HG02870 (cell line): ENCODE data around the gene DTWD2.
"Not testable (repeated sequence)": the region's sequence is repeated elsewhere in the genome, so short reads cannot be mapped to it uniquely, and the experiment has no call there.

Experiments used
- ATAC-seq: cut with Tn5 transposase; IDR thresholded peaks from one replicate; pipeline ENCODE4 v1.9.1; 2021; ENCODE audit warnings: mild to moderate bottlenecking, moderate library complexity; ENCODE audit not compliant: unreplicated experiment

DTWD2 gene

DNA sequence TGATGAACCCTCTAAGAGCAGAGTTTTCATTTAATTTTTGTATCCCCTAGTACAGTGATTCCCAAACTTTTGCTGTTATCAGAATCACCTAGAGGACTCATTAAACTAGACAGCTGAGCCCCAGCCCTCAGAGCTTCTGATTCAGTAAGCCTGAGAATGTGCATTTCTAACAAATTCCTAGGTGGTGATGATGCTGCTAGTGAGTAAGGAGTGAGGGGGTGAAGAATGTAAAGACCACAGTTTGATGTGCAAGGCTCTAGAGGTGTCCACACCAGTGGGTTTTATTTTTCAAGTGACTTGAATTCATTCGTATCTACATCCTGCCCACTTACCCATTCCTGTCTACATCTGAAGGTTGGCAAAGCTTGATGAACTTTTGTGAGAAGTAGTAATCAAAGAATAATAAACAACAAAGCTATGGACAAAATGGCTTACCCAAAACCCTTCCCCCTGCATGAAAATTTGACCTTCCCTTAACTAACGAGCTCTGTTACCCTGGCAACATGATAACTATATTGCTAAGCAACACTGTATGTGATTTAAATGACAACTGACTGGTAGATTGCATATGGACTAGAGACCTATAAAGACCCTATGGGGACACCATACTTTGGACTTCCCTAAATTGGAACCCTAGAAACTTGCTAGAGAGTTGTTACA is 35.2 kb downstream of the DTWD2 start:
- no peak for ATAC-seq

DNA sequence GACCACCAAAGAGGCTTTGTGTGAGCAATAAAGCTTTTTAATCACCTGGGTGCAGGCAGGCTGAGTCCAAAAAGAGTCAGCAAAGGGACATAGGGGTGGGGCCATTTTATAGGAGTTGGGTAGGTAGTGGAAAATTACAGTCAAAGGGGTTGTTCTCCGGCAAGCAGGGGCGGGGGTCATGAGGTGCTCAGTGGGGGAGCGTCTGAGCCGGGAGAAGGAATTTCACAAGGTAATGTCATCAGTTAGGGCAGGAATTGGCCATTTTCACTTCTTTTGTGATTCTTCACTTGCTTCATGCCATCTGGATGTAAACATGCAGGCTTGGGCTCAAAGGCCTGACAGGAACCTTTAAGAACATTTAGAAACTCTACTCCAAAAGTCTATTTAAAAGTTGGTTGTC is 36.0 kb downstream of the DTWD2 start:
- ATAC-seq: not testable (repeated sequence)

DNA sequence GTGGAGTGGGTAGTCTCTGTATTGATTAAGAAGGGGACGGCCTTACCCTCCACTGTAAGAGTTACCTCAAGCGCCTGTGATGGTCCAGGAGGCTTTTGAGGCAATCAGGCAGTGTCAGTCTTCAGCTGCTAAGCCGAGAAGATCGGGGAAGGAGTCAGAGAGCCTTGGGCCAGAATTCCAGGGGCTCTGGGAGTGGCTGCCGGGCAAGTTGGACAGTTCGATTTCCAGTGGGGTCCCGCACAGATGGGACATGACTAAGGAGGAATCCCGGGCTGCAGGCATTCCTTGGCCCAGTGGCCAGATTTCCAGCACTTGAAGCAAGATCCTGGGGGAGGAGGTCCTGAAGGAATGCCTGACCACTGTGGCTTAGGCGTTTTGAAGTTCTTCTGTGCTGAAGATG is 38.0 kb downstream of the DTWD2 start:
- not testable (repeated sequence) for ATAC-seq

DNA sequence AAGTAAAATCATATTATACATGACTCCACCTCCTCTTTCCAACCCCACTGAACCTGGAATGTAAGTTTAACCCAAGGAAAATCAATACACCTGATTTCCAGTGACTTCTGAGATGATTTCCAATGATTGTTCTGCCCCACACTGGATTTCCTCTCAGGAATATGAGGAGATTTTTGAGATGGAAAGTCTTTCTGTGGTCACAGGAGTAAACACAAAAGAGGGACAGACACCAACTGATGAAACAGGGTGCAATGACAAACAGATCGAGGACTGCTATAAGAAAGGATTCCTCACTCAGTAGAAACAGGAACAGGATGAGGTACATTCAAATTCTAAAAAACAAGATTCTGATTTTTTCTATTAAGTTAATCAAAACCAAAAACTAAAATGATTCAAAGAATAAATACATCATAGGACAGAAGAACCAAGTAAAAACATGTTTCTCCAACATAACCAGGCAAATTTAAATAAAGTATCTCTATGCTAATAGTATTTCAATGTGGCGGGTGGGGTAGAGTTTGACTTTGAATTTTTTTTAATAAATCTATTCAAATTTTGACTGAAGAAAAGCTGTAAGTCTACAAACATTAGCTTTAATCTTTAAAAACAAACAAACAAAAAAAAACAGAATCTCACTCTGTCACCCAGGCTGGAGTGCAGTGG is 42.1 kb downstream of the DTWD2 start:
- no peak for ATAC-seq

- ATAC-seq: peak; percentile 81
Measured at GRCh38 chr5:118937393-118938061, 50.8 kb downstream of the DTWD2 start.

GRCh38 chr5:118933703-118934102 is 54.6 kb downstream of the DTWD2 start:
- no peak for ATAC-seq

DNA sequence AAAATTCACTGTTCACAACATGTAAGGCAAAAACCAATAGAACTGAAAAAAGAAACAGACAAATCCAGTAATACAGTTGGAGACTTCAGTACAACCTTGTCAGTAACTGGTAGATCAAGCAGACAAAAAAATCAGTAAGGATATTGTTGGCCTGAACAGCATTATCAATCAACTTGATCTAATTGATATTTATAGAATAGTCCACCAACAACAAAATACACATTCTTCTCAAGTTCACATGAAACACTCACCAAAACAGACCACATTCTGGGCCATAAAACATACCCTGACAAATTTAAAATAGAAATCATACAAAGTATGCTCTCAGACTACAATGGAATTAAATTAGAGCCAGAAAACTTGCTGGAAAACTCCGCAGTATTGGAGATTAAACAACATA is 56.8 kb downstream of the DTWD2 start:
- no peak for ATAC-seq

DNA sequence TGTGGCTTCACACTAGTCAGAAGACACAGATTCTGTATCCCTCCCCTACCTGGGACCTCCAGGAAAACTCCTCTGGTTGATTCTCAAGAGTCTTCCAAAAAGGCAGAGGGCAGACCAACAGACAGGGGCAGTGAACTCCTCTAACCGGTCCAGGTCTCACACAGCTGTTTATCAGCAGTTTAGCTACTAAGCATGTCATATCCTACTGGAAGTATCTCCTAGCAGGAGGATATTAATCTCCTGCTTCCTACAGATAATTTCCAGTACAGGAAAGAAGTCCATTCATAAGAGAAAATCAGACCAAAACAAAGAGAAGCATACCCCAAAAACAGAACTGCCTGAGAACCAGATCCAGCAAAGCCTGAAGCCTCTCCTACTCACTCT is 64.3 kb downstream of the DTWD2 start:
- no peak for ATAC-seq

- ATAC-seq: no peak
Measured at GRCh38 chr5:118923295-118924005, 64.9 kb downstream of the DTWD2 start.

GRCh38 chr5:118921866-118922265 is 66.5 kb downstream of the DTWD2 start:
- ATAC-seq: no peak

- no peak for ATAC-seq
Measured at GRCh38 chr5:118919016-118919415, 69.3 kb downstream of the DTWD2 start.

GRCh38 chr5:118918232-118918631 is 70.1 kb downstream of the DTWD2 start:
- ATAC-seq: no peak

GRCh38 chr5:118907536-118907935 is 80.8 kb downstream of the DTWD2 start:
- not testable (repeated sequence) for ATAC-seq

- no peak for ATAC-seq
Measured at GRCh38 chr5:118906947-118907346, 81.4 kb downstream of the DTWD2 start.

DNA sequence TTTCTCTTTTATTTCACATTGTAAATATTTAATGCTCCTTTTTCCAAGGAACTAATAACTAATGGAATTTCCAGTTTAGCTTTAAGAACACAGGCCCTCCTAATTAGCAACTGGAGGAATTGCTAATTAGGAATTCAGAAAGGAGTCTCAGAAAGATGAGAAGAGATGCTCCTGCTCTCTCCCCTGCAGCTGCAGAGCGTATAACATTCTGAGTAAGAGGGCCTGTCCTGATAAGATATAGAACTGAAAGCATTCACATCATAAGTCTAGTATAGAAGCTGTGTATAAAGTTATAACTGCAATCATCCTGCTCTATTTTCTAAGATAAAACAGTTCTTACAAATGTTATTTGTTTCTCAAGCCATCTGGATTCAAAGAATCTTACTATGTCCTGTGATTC is 83.2 kb downstream of the DTWD2 start:
- ATAC-seq: no peak

DNA sequence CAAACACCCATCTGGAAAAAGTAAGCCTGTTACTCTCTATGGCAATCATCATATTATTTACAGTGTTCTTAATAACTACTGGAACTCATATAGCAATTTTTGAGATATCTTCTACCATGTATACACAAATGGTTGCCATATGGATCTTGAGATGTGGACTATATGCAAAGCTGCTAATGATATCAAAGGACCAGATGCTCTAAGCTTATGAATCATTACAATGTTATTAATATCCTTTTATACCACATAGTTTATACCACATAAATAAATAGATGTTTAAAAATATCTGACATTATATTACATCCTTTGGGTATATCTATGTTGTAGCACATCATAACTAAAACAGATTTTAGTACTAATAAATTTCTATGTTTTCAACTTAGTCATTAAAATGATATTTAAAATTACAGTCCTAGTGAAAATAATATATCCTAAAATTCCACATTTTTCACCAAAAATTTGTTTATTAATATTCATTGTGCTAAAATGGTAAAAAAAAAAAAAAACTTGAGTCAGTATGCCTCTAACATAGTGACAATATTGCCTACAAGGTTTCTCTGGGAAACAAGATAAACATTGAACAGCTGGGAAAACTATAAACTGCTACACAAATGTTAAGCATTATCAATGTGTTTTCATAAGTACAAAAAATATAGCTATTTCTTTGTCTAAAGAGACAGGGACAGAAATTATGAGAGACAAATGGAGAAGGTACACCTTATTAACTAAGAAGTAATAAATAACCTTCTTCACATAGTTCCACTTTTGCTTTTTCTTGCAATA is 85.5 kb downstream of the DTWD2 start:
- ATAC-seq: no peak

DNA sequence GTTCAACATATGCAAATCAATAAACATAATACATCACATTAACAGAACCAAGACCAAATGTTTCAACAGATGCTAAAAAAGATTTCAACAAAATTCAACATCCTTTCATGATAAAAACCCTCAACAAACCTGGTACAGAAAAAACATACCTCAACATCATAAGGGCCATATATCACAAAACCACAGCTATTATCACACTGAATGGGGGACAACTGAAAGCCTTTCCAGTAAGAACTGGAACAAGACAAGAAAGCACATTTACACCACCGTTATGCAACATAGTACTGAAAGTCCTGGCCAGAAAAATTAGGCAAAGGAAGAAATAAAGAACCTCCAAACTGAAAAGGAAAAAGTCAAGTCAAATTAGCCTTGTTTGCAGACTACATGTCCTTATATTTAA is 93.6 kb downstream of the DTWD2 start:
- ATAC-seq: no peak

GRCh38 chr5:118891252-118891651 is 97.1 kb downstream of the DTWD2 start:
- peak; percentile 75 for ATAC-seq

DNA sequence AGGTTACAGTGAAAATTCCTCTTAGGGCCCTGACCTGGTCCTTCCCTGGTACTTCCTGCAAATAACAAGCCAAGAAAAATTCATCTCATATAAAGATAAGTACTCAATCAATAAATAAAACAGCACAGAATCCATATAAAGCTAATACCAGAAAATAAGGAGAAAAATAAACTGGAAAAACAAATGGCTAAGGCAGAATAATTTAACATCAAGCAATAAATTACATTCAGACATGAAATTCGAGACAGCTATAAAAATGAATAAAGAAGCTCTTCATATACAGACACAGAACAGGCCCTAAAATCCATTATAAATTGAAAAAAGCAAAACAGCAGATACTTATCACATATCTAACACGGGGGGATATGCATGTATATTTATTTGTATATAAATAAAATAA is 99.2 kb downstream of the DTWD2 start:
- no peak for ATAC-seq

GRCh38 chr5:118888556-118888955 is 99.8 kb downstream of the DTWD2 start:
- no peak for ATAC-seq

GRCh38 chr5:118883362-118883761 is 105.0 kb downstream of the DTWD2 start:
- peak; percentile 84 for ATAC-seq
